IMR-90 (cell line): ENCODE measurements around the gene BAD. TPM values are rescaled to one million over a fixed set of nuclear protein-coding genes. Genes with fewer than 3 reads are reported as not detected.

Experiments
- ATAC-seq: fragments of 200-7000 bp; cut with Tn5 transposase; 2 replicates; pipeline ENCODE4 v1.9.1; 2020; ENCODE audit warnings: low read depth, mild to moderate bottlenecking, moderate library complexity
- BruUV-seq: library from RNA; stranded (reverse); fragments of 400-500 nt; replicated peaks from 2 replicates; lab custom pipeline; 2021; lab: Mats Ljungman, UMichigan
- CTCF ChIA-PET: fragments of 300-600 bp; formaldehyde crosslinking; extraction: SDS; loops from one replicate; lab custom pipeline; 2021; ENCODE audit warnings: antibody characterized with exemption; lab: Yijun Ruan, JAX
- POLR2A ChIA-PET: fragments of 300-600 bp; sonication (Branson Sonifier 250); formaldehyde crosslinking; loops from one replicate; lab custom pipeline; 2022; ENCODE audit warnings: antibody characterized with exemption; ENCODE audit not compliant: unreplicated experiment; lab: Charles Lee
- DNase-seq: peaks from one replicate; pipeline ENCODE4 v3.0.0; 2013
- H2AFZ ChIP-seq: replicated peaks from 2 replicates; pipeline ENCODE3; 2013; ENCODE audit warnings: low read length, mild to moderate bottlenecking; ENCODE audit not compliant: poor library complexity
- H2AK5ac ChIP-seq: 2 replicates; pipeline ENCODE4 v1.6.1; 2013; ENCODE audit warnings: low read depth, low read length, inconsistent platforms
- H2AK9ac ChIP-seq: replicated peaks from 2 replicates; pipeline ENCODE3; 2013; ENCODE audit warnings: mild to moderate bottlenecking, low read depth, low read length, moderate library complexity; ENCODE audit not compliant: poor library complexity
- H2BK120ac ChIP-seq: 2 replicates; pipeline ENCODE4 v1.6.1; 2013; ENCODE audit warnings: low read depth, low read length, inconsistent platforms
- H2BK15ac ChIP-seq: 3 replicates; pipeline ENCODE4 v1.6.1; 2013; ENCODE audit warnings: low read depth, low read length, inconsistent platforms
- H2BK20ac ChIP-seq: 2 replicates; pipeline ENCODE4 v1.6.1; 2013; ENCODE audit warnings: low read depth, mild to moderate bottlenecking, inconsistent platforms, low read length, moderate library complexity
- H2BK5ac ChIP-seq: 2 replicates; pipeline ENCODE4 v1.6.1; 2013; ENCODE audit warnings: mild to moderate bottlenecking, low read depth, low read length, inconsistent platforms; ENCODE audit not compliant: poor library complexity, severe bottlenecking
- H3K14ac ChIP-seq: replicated peaks from 2 replicates; pipeline ENCODE4 v1.6.1; 2013; ENCODE audit warnings: low read depth, low read length, inconsistent platforms
- H3K18ac ChIP-seq: 2 replicates; pipeline ENCODE4 v1.6.1; 2013; ENCODE audit warnings: low read depth, low read length, control low read depth
- H3K23ac ChIP-seq: 2 replicates; pipeline ENCODE4 v1.6.1; 2013; ENCODE audit warnings: low read depth, low read length, inconsistent platforms
- H3K27ac ChIP-seq: 2 replicates; pipeline ENCODE4 v1.5.1; 2013; ENCODE audit warnings: mild to moderate bottlenecking, control low read depth, low read length; ENCODE audit not compliant: insufficient read depth
- H3K27me3 ChIP-seq: 2 replicates; pipeline ENCODE4 v1.6.1; 2013; ENCODE audit warnings: low read length; ENCODE audit not compliant: control insufficient read depth, insufficient read depth
- H3K36me3 ChIP-seq: 2 replicates; pipeline ENCODE4 v1.6.1; 2013; ENCODE audit warnings: low read length, mixed read lengths; ENCODE audit not compliant: control insufficient read depth, insufficient read depth
- H3K4ac ChIP-seq: 2 replicates; pipeline ENCODE4 v1.6.1; 2013; ENCODE audit warnings: low read depth, low read length, inconsistent platforms
- H3K4me1 ChIP-seq: 2 replicates; pipeline ENCODE4 v1.6.1; 2013; ENCODE audit warnings: low read length, mixed read lengths; ENCODE audit not compliant: control insufficient read depth, insufficient read depth
- H3K4me2 ChIP-seq: 2 replicates; pipeline ENCODE4 v1.6.1; 2013; ENCODE audit warnings: low read depth, mild to moderate bottlenecking, control low read depth, low read length, moderate library complexity
- H3K4me3 ChIP-seq: 2 replicates; pipeline ENCODE4 v1.5.1; 2013; ENCODE audit warnings: low read depth, mild to moderate bottlenecking, control low read depth, low read length, moderate library complexity; ENCODE audit not compliant: insufficient read depth
- H3K56ac ChIP-seq: 2 replicates; pipeline ENCODE4 v1.6.1; 2013; ENCODE audit warnings: low read length, inconsistent platforms; ENCODE audit not compliant: insufficient read depth; ENCODE audit errors: extremely low read depth
- H3K79me1 ChIP-seq, 2 experiments: 2 replicates each; pipeline ENCODE4 v1.6.1; 2013; ENCODE audit warnings: low read length in 2 of 2, inconsistent platforms in 1 of 2, low read depth in 1 of 2
- H3K9ac ChIP-seq: 2 replicates; pipeline ENCODE4 v1.6.1; 2013; ENCODE audit warnings: low read depth, low read length, control low read depth
- H3K9me1 ChIP-seq: 2 replicates; pipeline ENCODE4 v1.6.1; 2013; ENCODE audit warnings: low read length, inconsistent platforms; ENCODE audit not compliant: insufficient read depth
- H3K9me3 ChIP-seq: 2 replicates; pipeline ENCODE4 v1.6.1; 2013; ENCODE audit warnings: low read length; ENCODE audit not compliant: control insufficient read depth, insufficient read depth
- H4K20me1 ChIP-seq: 2 replicates; pipeline ENCODE4 v1.6.1; 2013; ENCODE audit warnings: low read length, inconsistent platforms; ENCODE audit not compliant: insufficient read depth
- H4K5ac ChIP-seq: 2 replicates; pipeline ENCODE4 v1.6.1; 2013; ENCODE audit warnings: mild to moderate bottlenecking, low read depth, low read length, control low read depth
- H4K8ac ChIP-seq, 2 experiments: 2 replicates each; pipeline ENCODE4 v1.6.1; 2013; ENCODE audit warnings: low read depth in 2 of 2, low read length in 2 of 2, control low read depth in 1 of 2, inconsistent platforms in 1 of 2
- H4K91ac ChIP-seq: 2 replicates; pipeline ENCODE4 v1.6.1; 2013; ENCODE audit warnings: low read depth, low read length, inconsistent platforms; ENCODE audit not compliant: insufficient read depth
- MXI1 ChIP-seq: IDR thresholded peaks from 2 replicates; pipeline ENCODE4 v1.6.1; 2012; ENCODE audit warnings: low read depth, mild to moderate bottlenecking, low read length, moderate library complexity, borderline replicate concordance
- POLR2A ChIP-seq: IDR thresholded peaks from 2 replicates; pipeline ENCODE4 v1.6.1; 2012; ENCODE audit warnings: mild to moderate bottlenecking, low read depth, low read length
- WGBS, 2 experiments: methylation state at CpG; one replicate each; pipeline versions ENCODE4 v1.1.5 to v1.1.7; 2013; ENCODE audit warnings: missing lambda C conversion rate in 2 of 2; ENCODE audit not compliant: insufficient read length in 1 of 2; ENCODE audit errors: extremely low coverage in 2 of 2; 5-methylcytosine and 5-hydroxymethylcytosine counted together
- dilution Hi-C: fragments of 300-500 bp; cut with HindIII; formaldehyde crosslinking; loops from one replicate; pipeline ENCODE4 v1.14.3; 2018; ENCODE audit warnings: low sequenced_read_pairs; ENCODE audit not compliant: unreplicated experiment
- in situ Hi-C: fragments of 300-500 bp; cut with MboI; formaldehyde crosslinking; loops from 3 replicates; pipeline ENCODE4 v1.14.3; 2019; ENCODE audit warnings: low sequenced_read_pairs, inconsistent platforms, mixed read lengths
- intact Hi-C: fragments of 100-400 bp; cut with micrococcal nuclease; formaldehyde crosslinking; loops from 2 replicates; pipeline ENCODE4 v1.10.0; 2022
- polyA plus RNA-seq, 3 experiments: library from polyadenylated mRNA; depleted of rRNA; stranded (reverse); fragments of >200 nt; gene quantifications; 2 replicates each; pipeline ENCODE4 v1.2.3, GENCODE V29; 2012; ENCODE audit warnings: low replicate concordance in 1 of 3
- total RNA-seq: library from RNA; depleted of rRNA; stranded (reverse); fragments of >200 nt; gene quantifications from 2 replicates; pipeline ENCODE4 v1.2.3, GENCODE V29; 2012

Gene BAD
- total and polyA plus RNA-seq, 2 of the 4 experiments (the other 2 are of a cell fraction), result 30.3 to 68.0 TPM

DNA sequence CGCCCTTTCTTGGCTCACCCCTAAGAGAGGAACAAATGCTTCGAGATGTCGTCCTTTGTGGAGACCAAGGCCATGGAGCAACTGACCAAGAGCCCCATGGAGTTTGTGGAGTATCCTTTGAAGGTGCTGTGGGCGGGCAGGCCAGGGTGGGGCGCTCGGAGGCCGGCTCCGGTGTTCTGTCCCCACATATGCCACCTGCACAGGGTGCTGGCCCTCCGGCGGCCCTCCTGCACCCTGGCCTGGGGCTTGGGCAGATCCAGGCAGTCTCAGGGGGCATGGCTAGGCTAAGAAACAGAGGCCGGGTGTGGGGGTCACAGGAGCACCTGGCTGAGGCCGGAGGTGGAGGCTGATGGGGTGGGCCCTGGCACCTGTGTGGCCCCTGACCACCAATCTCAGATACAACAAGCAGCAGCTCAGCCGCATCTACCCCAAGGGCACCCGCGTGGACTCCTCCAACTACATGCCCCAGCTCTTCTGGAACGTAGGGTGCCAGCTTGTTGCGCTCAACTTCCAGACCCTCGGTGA is 22.8 kb downstream of the BAD start:
- no peaks in the 10 kb centered on the region for H4K20me1 ChIP-seq
- peaks cover 9% of the 10 kb centered on the region for H3K4me1 ChIP-seq
- H3K14ac ChIP-seq, result no peak overlapping the region
- no peak overlapping the region for H3K18ac ChIP-seq
- H3K27ac ChIP-seq, result no peak overlapping the region
- H2BK5ac ChIP-seq, result no peak overlapping the region
- H3K9me3 ChIP-seq, result no peaks in the 10 kb centered on the region
- H3K23ac ChIP-seq, result no peak overlapping the region
- H3K9ac ChIP-seq, result no peak overlapping the region
- no peak overlapping the region for H4K91ac ChIP-seq
- in situ Hi-C loops, result no loop called here
- TF ChIP-seq POLR2A (no peak), MXI1 (no peak)
- H2BK20ac ChIP-seq, result no peak overlapping the region
- H3K4me2 ChIP-seq, result no peak overlapping the region
- H3K9me1 ChIP-seq, result 0 out of 2 replicates have a peak, but pooled peaks cover 5% of the 10 kb centered on the region
- no peak overlapping the region for H2AFZ ChIP-seq
- H3K4ac ChIP-seq, result no peak overlapping the region
- dilution Hi-C loops, result no loop called here
- H2AK9ac ChIP-seq, result peak overlapping the region; percentile 65
- H4K8ac ChIP-seq, result no peak overlapping the region
- 100% methylated on average over 8 of the region's 18 CpGs; no CpG with 5 or more reads in 1 of the 2 experiments for WGBS, 2 experiments
- H4K5ac ChIP-seq, result no peak overlapping the region
- no peak overlapping the region for H2BK120ac ChIP-seq
- DNase-seq (no peak), ATAC-seq (no peak)
- POLR2A ChIA-PET, result no interaction called here
- H3K36me3 ChIP-seq, result peaks cover 63% of the 10 kb centered on the region
- H2AK5ac ChIP-seq, result 0 out of 2 replicates have a peak overlapping the region, but pooled peaks have one; percentile 28
- no peak overlapping the region for H3K4me3 ChIP-seq
- H3K27me3 ChIP-seq, result no peaks in the 10 kb centered on the region
- no peak overlapping the region for H2BK15ac ChIP-seq
- intact Hi-C loops, result no loop called here
- H3K56ac ChIP-seq, result no peak overlapping the region
- no TSS peak for BruUV-seq
- CTCF ChIA-PET, result interaction anchor here (0.5 kb wide), 1 partner anchor 35 kb away, joined by 3 read pairs; no protein-coding TSS in a partner anchor
- H3K79me1 ChIP-seq, result peaks cover 7 to 34% of the 10 kb centered on the region in 2 experiments; a peak in 2 of 4 replicates
